PC-9 (cell line): ENCODE measurements around the gene NCOA3. TPM values are rescaled to one million over a fixed set of nuclear protein-coding genes. Genes with fewer than 3 reads are reported as not detected.

Experiments
- BruUV-seq: library from RNA; stranded (reverse); fragments of 400-500 nt; replicated peaks from 2 replicates; lab custom pipeline; 2021; lab: Mats Ljungman, UMichigan
- CTCF ChIA-PET: fragments of 300-600 bp; sonication (Branson Sonifier 250); formaldehyde crosslinking; loops from one replicate; lab custom pipeline; 2022; ENCODE audit warnings: antibody characterized with exemption; lab: Charles Lee
- POLR2A ChIA-PET: fragments of 300-600 bp; sonication (Branson Sonifier 250); formaldehyde crosslinking; loops from one replicate; lab custom pipeline; 2022; ENCODE audit warnings: antibody characterized with exemption; ENCODE audit not compliant: unreplicated experiment; lab: Charles Lee
- DNase-seq, 2 experiments: peaks; one replicate each; pipeline versions ENCODE4 v3.0.0 to v3.0.0-alpha.2; 2015 to 2022; ENCODE audit warnings: mixed read lengths in 1 of 2
- H2AFZ ChIP-seq: fragments of 200-600 bp; sonication (generic); 2 replicates; pipeline ENCODE4 v1.8.1; 2017; ENCODE audit warnings: antibody characterized with exemption
- H3F3A ChIP-seq: fragments of 200-600 bp; sonication (generic); 2 replicates; pipeline ENCODE4 v1.8.1; 2017; ENCODE audit warnings: antibody characterized with exemption, mild to moderate bottlenecking, low read depth; ENCODE audit not compliant: insufficient read depth
- H3K27ac ChIP-seq: fragments of 200-600 bp; sonication (generic); 2 replicates; pipeline ENCODE4 v1.6.1; 2016; ENCODE audit warnings: mixed run types
- H3K27me3 ChIP-seq: fragments of 200-600 bp; sonication (generic); 2 replicates; pipeline ENCODE4 v1.6.1; 2016; ENCODE audit warnings: low read depth, mixed run types; ENCODE audit not compliant: insufficient read depth
- H3K36me3 ChIP-seq: fragments of 200-600 bp; sonication (generic); 2 replicates; pipeline ENCODE4 v1.6.1; 2016; ENCODE audit warnings: low read depth, mixed run types
- H3K4me1 ChIP-seq: fragments of 200-600 bp; sonication (generic); replicated peaks from 2 replicates; pipeline ENCODE4 v1.6.1; 2016; ENCODE audit warnings: mixed run types; ENCODE audit not compliant: insufficient read depth
- H3K4me2 ChIP-seq: fragments of 200-600 bp; sonication (generic); 2 replicates; pipeline ENCODE4 v1.6.1; 2017; ENCODE audit warnings: mixed run types
- H3K4me3 ChIP-seq: fragments of 200-600 bp; sonication (generic); 2 replicates; pipeline ENCODE4 v1.6.1; 2016; ENCODE audit warnings: mixed run types
- H3K79me2 ChIP-seq: fragments of 200-600 bp; sonication (generic); 2 replicates; pipeline ENCODE4 v1.6.1; 2017; ENCODE audit warnings: low read depth, mixed run types
- H3K9me2 ChIP-seq: fragments of 200-600 bp; sonication (generic); 2 replicates; pipeline ENCODE4 v1.8.1; 2017; ENCODE audit warnings: mild to moderate bottlenecking; ENCODE audit not compliant: insufficient read depth
- H3K9me3 ChIP-seq: fragments of 200-600 bp; sonication (generic); 2 replicates; pipeline ENCODE4 v1.8.1; 2016; ENCODE audit warnings: low read depth; ENCODE audit not compliant: insufficient read depth
- H4K20me1 ChIP-seq: fragments of 200-600 bp; sonication (generic); 2 replicates; pipeline ENCODE4 v1.8.1; 2017; ENCODE audit not compliant: insufficient read depth
- CTCF ChIP-seq: fragments of 200-600 bp; sonication (generic); conservative IDR thresholded peaks from 2 replicates; pipeline ENCODE4 v1.6.1; 2017; ENCODE audit warnings: mixed run types, antibody characterized with exemption, mild to moderate bottlenecking, moderate library complexity
- EZH2 ChIP-seq: fragments of 200-600 bp; sonication (generic); IDR thresholded peaks from 2 replicates; pipeline ENCODE4 v1.8.0; 2017; ENCODE audit warnings: antibody characterized with exemption, low read depth
- intact Hi-C: fragments of 100-400 bp; cut with micrococcal nuclease; formaldehyde crosslinking; loops from one replicate; pipeline ENCODE4 v1.10.0; 2022; ENCODE audit not compliant: unreplicated experiment
- total RNA-seq: library from RNA; stranded (reverse); gene quantifications from 2 replicates; pipeline ENCODE4 v1.2.3, GENCODE V29; 2021

NCOA3 gene
- total RNA-seq, 1 experiment from 2014 or later = 78.0 TPM

- H3K36me3 ChIP-seq = no peaks in the 10 kb centered on the region
- DNase-seq = no peak
- no peak overlapping the region for H3K4me2 ChIP-seq
- H3F3A ChIP-seq = peaks cover 33% of the 10 kb centered on the region
- no peak overlapping the region for H3K4me3 ChIP-seq
- no peak overlapping the region for H2AFZ ChIP-seq
- no peak for TF ChIP-seq CTCF
- no peak for TF ChIP-seq EZH2
- peaks cover 29% of the 10 kb centered on the region for H3K4me1 ChIP-seq
- no peaks in the 10 kb centered on the region for H3K79me2 ChIP-seq
- no peaks in the 10 kb centered on the region for H3K9me3 ChIP-seq
- CTCF ChIA-PET = interaction anchor here (0.6 to 0.7 kb wide), 3 partner anchors 29 to 194 kb away, joined by 5 to 6 read pairs (median 6); no protein-coding TSS in a partner anchor
- H4K20me1 ChIP-seq = no peaks in the 10 kb centered on the region
- intact Hi-C loops = no loop called here
- no peak overlapping the region for H3K27ac ChIP-seq
- POLR2A ChIA-PET = no interaction called here
- H3K9me2 ChIP-seq = no peaks in the 10 kb centered on the region
- H3K27me3 ChIP-seq = no peaks in the 10 kb centered on the region
- no TSS peak for BruUV-seq
These were observed 34.8 kb upstream of the NCOA3 start for GRCh38 chr20:47466704-47467459.

GRCh38 chr20:47468290-47469050, 33.2 kb upstream of the NCOA3 start:
- H2AFZ ChIP-seq = no peak overlapping the region

More at GRCh38 chr20:47468290-47469050, 33.2 kb upstream of the NCOA3 start:
- BruUV-seq = no TSS peak
- intact Hi-C loops = no loop called here
- ChIA-PET CTCF (no interaction called here), POLR2A (no interaction called here)
- TF ChIP-seq EZH2 = no peak
- no peak for TF ChIP-seq CTCF
- Histone ChIP-seq H3K27me3 (no peaks in the 10 kb centered on the region), H3K4me3 (no peak overlapping the region), H3K36me3 (no peaks in the 10 kb centered on the region), H3K27ac (no peak overlapping the region), H4K20me1 (no peaks in the 10 kb centered on the region), H3F3A (peaks cover 25% of the 10 kb centered on the region), H3K79me2 (no peaks in the 10 kb centered on the region), H3K4me2 (no peak overlapping the region), H3K9me3 (no peaks in the 10 kb centered on the region), H3K9me2 (no peaks in the 10 kb centered on the region), H3K4me1 (peaks cover 24% of the 10 kb centered on the region)
- DNase-seq = no peak
